Adrenal gland (tissue), 5 donors: ENCODE results near the gene KCNA1.

ENCODE experiments used
- CTCF ChIP-seq, 6 experiments: fragments of 450-650 bp in 4 of 6; fragments of 200-600 bp in 2 of 6; sonication (generic) in 1 of 6; IDR thresholded peaks; 1 replicate in 5 of 6; 2 replicates in 1 of 6; pipeline versions ENCODE4 v1.5.1 to v1.8.0; 2016 to 2021; ENCODE audit warnings: antibody characterized with exemption in 6 of 6, mild to moderate bottlenecking in 2 of 6, moderate library complexity in 1 of 6
- POLR2A ChIP-seq, 2 donors: fragments of 450-650 bp; IDR thresholded peaks; one replicate each; pipeline ENCODE4 v1.6.1; 2017; ENCODE audit warnings: antibody characterized with exemption in 2 of 2, mild to moderate bottlenecking in 2 of 2, moderate library complexity in 1 of 2
- donor health status: DM: no; HTN: no; CAD: no.

GRCh38 chr12:4915752-4916151 lies 6.0 kb downstream of the KCNA1 start:
- TF ChIP-seq POLR2A (IDR thresholded peaks at IDR 0.05), result no peak
- no peak for TF ChIP-seq CTCF (IDR thresholded peaks at IDR 0.05)
